Pancreas (tissue), 10 donors: ENCODE data around the gene RHOBTB1. TPM values are rescaled to one million over a fixed set of nuclear protein-coding genes. Genes with fewer than 3 reads are reported as not detected.

Experiments
- ATAC-seq, 4 donors: fragments of 200-7000 bp; cut with Tn5 transposase; one replicate each; pipeline versions ENCODE4 v1.8.0 to v1.9.1; 2020; ENCODE audit warnings: mild to moderate bottlenecking in 4 of 4, moderate library complexity in 4 of 4
- DNase-seq, 6 donors: peaks; one replicate each; pipeline ENCODE4 v3.0.0-alpha.2; 2020
- FAIRE-seq: peaks from 2 replicates; lab custom pipeline; 2012; peaks lifted over from hg19 to GRCh38; lab: Jason Lieb, UNC
- H3K27ac ChIP-seq, 4 donors: fragments of 200-600 bp; sonication (generic); 1 replicate in 3 of 4; 2 replicates in 1 of 4; pipeline versions ENCODE4 v1.5.0 to v1.8.0; 2020
- H3K27me3 ChIP-seq, 4 donors: fragments of 200-600 bp; one replicate each; pipeline ENCODE4 v1.8.0; 2021
- H3K36me3 ChIP-seq, 3 donors: fragments of 200-600 bp; sonication (generic) in 1 of 3; one replicate each; pipeline versions ENCODE4 v1.5.0 to v1.8.0; 2020 to 2021
- H3K4me1 ChIP-seq, 3 donors: fragments of 200-600 bp; one replicate each; pipeline ENCODE4 v1.8.0; 2021
- H3K4me3 ChIP-seq, 4 donors: fragments of 200-600 bp; sonication (generic) in 2 of 4; one replicate each; pipeline versions ENCODE4 v1.5.0 to v1.8.0; 2020 to 2021
- H3K9me3 ChIP-seq, 4 donors: fragments of 200-600 bp; one replicate each; pipeline ENCODE4 v1.8.0; 2021
- WGBS, 2 donors: extraction: QIAGEN DNeasy Blood & Tissue Kit; methylation state at CpG; one replicate each; pipeline ENCODE4 v1.1.7; 2013; 5-methylcytosine and 5-hydroxymethylcytosine counted together
- intact Hi-C, 3 donors: fragments of 100-400 bp; cut with DNase I; formaldehyde crosslinking; loops; one replicate each; pipeline versions ENCODE4 v1.11.1 to v1.14.2; 2022
- polyA plus RNA-seq, 2 donors: library from polyadenylated mRNA; stranded (reverse); fragments of 200-250 nt; gene quantifications; one replicate each; pipeline ENCODE4 v1.2.3, GENCODE V29; 2013
- total RNA-seq, 6 donors: library from RNA; stranded (reverse); fragmentation: NEBNext Ultra II Directional in 4 of 6; extraction: Animal tissue kit (Norgen Biotek cat#: 25700) in 4 of 6; gene quantifications; one replicate each; pipeline versions ENCODE4 v1.2.1 to v1.2.4, GENCODE V29; 2021 to 2023
- TF ChIP-seq, protein P1 (sequence below), 4 donors: fragments of 200-600 bp; sonication (generic) in 3 of 4; IDR thresholded peaks; one replicate each; pipeline versions ENCODE4 v1.5.0 to v1.8.0; 2021; ENCODE audit warnings: antibody characterized with exemption in 4 of 4
- donor health status: healthy with polysubstance abuse.
- donor health status: DM: no; HTN: no; CAD: no; lungs with moderate emphysema.
- donor health status: DM: no; HTN: no; CAD: no.
- donor health status: control.
- donor health status: control.
- donor health status: Bipolar disorder and iron deficiency.
- donor health status: DM: yes; HTN: yes; CAD: no.
- donor health status: DM: no; HTN: no; CAD: no.
- donor health status: DM: no; HTN: no; CAD: no.
- donor health status: DM: yes; HTN: yes; CAD: no.

Gene RHOBTB1
- total and polyA plus RNA-seq, 8 donors, result 4.0 to 11.3 (median 7.0) TPM

GRCh38 chr10:60962946-60963345, 19.0 kb upstream of the RHOBTB1 start:
- intact Hi-C loops, result loop anchor here in 1 of 3 donors (10.0 kb wide), 2 partner anchors 78 to 128 kb away; no protein-coding TSS in a partner anchor
- Histone ChIP-seq H3K4me3 (no peak overlapping the region), H3K4me1 (peaks cover 0 to 33% (median 13%) of the 10 kb centered on the region in 3 donors), H3K27me3 (no peaks in the 10 kb centered on the region), H3K27ac (no peak overlapping the region), H3K36me3 (no peaks in the 10 kb centered on the region), H3K9me3 (no peaks in the 10 kb centered on the region)
- WGBS, 2 donors, result 65 to 71% methylated on average over 3 of the region's 3 CpGs
- TF ChIP-seq, protein P1, sequence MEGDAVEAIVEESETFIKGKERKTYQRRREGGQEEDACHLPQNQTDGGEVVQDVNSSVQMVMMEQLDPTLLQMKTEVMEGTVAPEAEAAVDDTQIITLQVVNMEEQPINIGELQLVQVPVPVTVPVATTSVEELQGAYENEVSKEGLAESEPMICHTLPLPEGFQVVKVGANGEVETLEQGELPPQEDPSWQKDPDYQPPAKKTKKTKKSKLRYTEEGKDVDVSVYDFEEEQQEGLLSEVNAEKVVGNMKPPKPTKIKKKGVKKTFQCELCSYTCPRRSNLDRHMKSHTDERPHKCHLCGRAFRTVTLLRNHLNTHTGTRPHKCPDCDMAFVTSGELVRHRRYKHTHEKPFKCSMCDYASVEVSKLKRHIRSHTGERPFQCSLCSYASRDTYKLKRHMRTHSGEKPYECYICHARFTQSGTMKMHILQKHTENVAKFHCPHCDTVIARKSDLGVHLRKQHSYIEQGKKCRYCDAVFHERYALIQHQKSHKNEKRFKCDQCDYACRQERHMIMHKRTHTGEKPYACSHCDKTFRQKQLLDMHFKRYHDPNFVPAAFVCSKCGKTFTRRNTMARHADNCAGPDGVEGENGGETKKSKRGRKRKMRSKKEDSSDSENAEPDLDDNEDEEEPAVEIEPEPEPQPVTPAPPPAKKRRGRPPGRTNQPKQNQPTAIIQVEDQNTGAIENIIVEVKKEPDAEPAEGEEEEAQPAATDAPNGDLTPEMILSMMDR (IDR thresholded peaks at IDR 0.05), result no peak
- FAIRE-seq (no peak), ATAC-seq (no peak), DNase-seq (no peak)

DNA sequence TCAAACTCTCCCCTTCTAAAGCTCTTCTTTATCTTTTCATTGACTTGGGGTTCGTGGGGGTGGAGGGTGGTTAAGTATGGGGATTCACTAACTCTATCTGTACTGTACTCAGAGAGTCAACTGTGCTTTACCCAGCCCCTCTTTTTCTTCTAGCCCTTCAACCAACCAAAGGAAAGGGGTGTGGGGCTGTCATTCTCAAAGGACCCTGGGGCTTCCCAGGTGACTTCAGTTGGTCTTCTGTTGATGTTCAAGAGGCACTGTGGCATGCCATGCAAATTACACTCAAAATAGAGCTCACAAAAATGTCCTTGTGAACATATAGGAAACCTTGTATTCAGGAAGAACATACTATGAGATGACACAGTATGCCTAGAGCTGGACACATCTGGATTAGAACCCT, 16.9 kb upstream of the RHOBTB1 start:
- intact Hi-C loops, result loop anchor here in 1 of 3 donors (10.0 kb wide), 2 partner anchors 76 to 126 kb away; no protein-coding TSS in a partner anchor
- TF ChIP-seq, protein P1 (IDR thresholded peaks at IDR 0.05), result no peak
- Histone ChIP-seq H3K4me3 (no peak overlapping the region), H3K27ac (no peak overlapping the region), H3K4me1 (peaks cover 0 to 25% (median 22%) of the 10 kb centered on the region in 3 donors), H3K36me3 (no peaks in the 10 kb centered on the region), H3K27me3 (no peaks in the 10 kb centered on the region), H3K9me3 (no peaks in the 10 kb centered on the region)
- 82 to 92% methylated on average over 1 of the region's 1 CpG for WGBS, 2 donors
- FAIRE-seq (no peak), ATAC-seq (no peak), DNase-seq (no peak)

GRCh38 chr10:60960031-60960430, 16.0 kb upstream of the RHOBTB1 start:
- Histone ChIP-seq H3K4me3 (no peak overlapping the region), H3K27me3 (no peaks in the 10 kb centered on the region), H3K27ac (no peak overlapping the region), H3K9me3 (no peaks in the 10 kb centered on the region), H3K4me1 (peaks cover 0 to 27% (median 21%) of the 10 kb centered on the region in 3 donors), H3K36me3 (no peaks in the 10 kb centered on the region)
- intact Hi-C loops, result loop anchor here in 1 of 3 donors (10.0 kb wide), 2 partner anchors 75 to 125 kb away; no protein-coding TSS in a partner anchor
- ATAC-seq, result no peak
- FAIRE-seq, result no peak
- no peak for DNase-seq
- 49 to 58% methylated on average over 3 of the region's 3 CpGs for WGBS, 2 donors
- TF ChIP-seq, protein P1 (IDR thresholded peaks at IDR 0.05), result no peak

- Histone ChIP-seq H3K9me3 (no peaks in the 10 kb centered on the region), H3K4me1 (peaks cover 0 to 26% (median 18%) of the 10 kb centered on the region in 3 donors), H3K27me3 (no peaks in the 10 kb centered on the region), H3K36me3 (no peaks in the 10 kb centered on the region), H3K4me3 (no peak overlapping the region), H3K27ac (no peak overlapping the region)
- ATAC-seq (no peak), FAIRE-seq (no peak), DNase-seq (no peak)
- TF ChIP-seq, protein P1 (IDR thresholded peaks at IDR 0.05), result no peak
- intact Hi-C loops, result no loop called here
- WGBS, 2 donors, result 30 to 39% methylated on average over 3 of the region's 3 CpGs
Measured at GRCh38 chr10:60958892-60959601, 15.1 kb upstream of the RHOBTB1 start.
